HG02840 (cell line): Measurements from ENCODE around the gene ST6GALNAC3.
A peak's percentile ranks its signal among the peaks of the same experiment; 100 is the strongest.

Experiments used
- ATAC-seq: cut with Tn5 transposase; IDR thresholded peaks from one replicate; pipeline ENCODE4 v1.9.1; 2021; ENCODE audit warnings: mild to moderate bottlenecking, moderate library complexity, moderate number of reproducible peaks; ENCODE audit not compliant: unreplicated experiment, low FRiP score

ST6GALNAC3 gene

DNA sequence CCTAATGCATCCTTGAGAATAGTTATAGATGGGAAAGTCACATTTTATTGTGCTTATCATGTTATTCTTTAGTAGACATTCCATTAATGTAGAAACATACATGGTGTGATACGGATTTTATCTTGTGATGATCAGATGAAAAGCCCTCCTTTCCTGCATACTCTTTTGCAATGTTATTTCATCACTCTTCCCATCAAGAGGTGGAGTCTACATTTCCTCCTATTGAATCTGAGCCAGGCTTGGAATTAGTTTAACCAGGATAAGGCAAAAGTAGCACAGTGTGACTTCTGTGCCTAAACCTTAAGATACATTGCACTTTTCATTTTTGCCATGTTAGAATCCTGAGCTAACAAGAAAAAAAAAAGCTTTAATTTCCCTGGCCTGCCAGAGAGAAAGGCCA is 399.0 kb downstream of the ST6GALNAC3 start:
- no peak for ATAC-seq

GRCh38 chr1:76474922-76475321 is 400.4 kb downstream of the ST6GALNAC3 start:
- no peak for ATAC-seq

- ATAC-seq, result no peak
Measured at GRCh38 chr1:76477156-76477555, 402.6 kb downstream of the ST6GALNAC3 start.

- no peak for ATAC-seq
Measured at GRCh38 chr1:76480827-76481226, 406.3 kb downstream of the ST6GALNAC3 start.

GRCh38 chr1:76481672-76482071 is 407.1 kb downstream of the ST6GALNAC3 start:
- ATAC-seq, result no peak

DNA sequence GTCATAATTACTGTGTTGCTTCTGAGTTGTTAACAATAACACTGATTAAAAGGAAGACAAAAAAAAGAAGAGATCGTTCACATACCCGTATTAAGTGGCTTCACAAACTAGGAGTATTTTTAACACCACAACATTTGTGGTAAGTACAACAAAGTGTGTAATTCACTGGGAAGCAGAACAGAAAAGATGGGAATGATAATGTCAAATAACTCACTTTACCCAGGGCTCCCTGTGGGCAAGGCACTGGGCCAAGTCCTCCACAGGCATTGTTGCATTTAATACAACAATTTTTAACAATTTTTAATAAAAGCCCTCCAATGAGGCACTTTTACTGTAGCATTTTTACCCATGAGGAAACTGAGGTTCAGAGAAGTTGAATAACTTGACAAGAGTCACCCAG is 407.7 kb downstream of the ST6GALNAC3 start:
- no peak for ATAC-seq

- ATAC-seq, result no peak
Measured at GRCh38 chr1:76491737-76492136, 417.2 kb downstream of the ST6GALNAC3 start.

- no peak for ATAC-seq
Measured at GRCh38 chr1:76492752-76493430, 418.3 kb downstream of the ST6GALNAC3 start.

- peak; percentile 95 for ATAC-seq
Measured at GRCh38 chr1:76494807-76495206, 420.3 kb downstream of the ST6GALNAC3 start.

DNA sequence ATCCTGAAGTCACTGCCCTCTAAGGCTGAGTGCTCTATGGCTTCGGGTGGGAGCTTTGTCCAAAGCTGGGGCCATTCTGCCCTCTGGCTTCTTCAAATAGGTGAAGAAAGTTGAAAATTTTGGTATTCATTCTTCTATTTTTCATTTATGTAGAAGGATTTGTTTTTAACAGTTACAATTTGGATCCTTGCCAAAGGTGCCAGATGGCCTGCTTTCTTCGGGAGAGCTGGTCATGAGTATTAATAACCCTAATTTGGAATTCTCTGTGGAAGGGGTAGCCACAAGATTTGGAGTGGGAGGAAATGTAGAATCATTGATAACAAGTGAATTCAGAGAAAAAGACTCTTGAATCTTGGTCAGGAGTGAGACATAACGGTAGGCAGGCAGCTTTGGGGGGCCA is 422.3 kb downstream of the ST6GALNAC3 start:
- no peak for ATAC-seq

- ATAC-seq, result no peak
Measured at GRCh38 chr1:76500116-76500515, 425.6 kb downstream of the ST6GALNAC3 start.

DNA sequence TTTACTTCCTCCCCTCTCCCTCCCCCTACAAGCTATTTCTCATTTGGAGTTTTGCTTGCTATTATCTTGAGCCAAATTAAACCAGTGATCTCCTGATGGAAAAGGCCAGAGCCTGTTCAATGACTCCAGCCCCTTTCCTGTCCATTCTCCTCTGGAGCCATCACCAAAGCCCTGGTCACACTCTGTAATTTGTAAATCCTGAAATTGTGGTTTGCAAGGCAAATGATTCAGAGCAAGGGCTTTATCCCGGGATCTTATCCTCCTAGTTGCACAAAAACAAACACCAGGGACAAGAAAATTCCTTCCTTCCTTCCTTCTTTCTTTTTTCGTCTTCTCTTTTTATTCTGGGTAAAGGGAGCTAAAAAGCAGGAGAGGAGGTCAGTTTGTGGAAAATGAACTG is 426.6 kb downstream of the ST6GALNAC3 start:
- no peak for ATAC-seq

DNA sequence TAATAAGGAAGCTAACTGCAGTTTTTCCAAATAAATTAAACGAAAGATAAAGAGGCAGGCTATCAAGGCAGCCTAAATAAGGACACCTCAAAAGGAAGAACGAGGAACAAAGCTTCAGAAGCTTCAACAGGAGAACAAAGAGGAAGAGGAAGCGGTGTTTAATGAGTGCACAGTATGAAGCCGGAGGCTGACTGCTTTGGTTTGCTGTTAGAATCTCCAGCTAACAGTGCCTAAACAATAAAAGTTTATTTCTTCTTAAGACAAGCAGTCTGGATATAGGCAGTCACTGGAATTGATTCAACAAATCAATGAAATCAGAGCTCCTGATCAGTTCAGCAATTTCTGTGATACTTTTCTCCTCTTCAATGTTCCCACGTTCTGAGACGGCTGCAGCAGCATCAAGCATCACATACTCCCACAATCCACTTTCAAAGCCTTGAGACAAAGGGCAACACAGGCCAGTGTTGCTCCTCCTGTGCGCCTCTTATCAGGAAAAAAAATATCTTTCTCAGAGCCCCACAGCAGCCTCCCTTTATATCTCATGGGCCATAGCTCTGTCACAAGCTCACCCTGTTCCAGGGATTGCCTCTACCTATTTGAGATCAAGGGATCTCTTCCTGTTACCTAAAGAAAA is 427.2 kb downstream of the ST6GALNAC3 start:
- ATAC-seq, result no peak

GRCh38 chr1:76503100-76503499 is 428.6 kb downstream of the ST6GALNAC3 start:
- ATAC-seq, result no peak

- ATAC-seq, result no peak
Measured at GRCh38 chr1:76503736-76504135, 429.2 kb downstream of the ST6GALNAC3 start.

DNA sequence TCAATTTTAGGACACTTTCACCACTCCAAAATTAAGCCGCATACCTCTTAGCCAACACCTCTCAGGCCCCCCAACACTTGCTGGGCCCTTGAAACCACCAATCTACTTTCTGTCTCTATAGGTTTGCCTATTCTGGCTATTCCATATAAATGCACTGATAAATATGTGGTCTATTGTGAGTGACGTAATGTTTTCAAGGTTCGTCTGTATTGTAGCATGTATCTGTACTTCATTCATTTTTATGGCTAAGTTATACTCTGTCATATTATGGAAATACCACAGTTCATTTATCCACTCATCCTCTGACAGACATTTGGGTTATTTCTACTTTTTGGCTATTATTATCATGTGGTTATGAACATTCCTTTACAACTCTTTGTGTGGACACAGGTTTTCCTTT is 432.8 kb downstream of the ST6GALNAC3 start:
- ATAC-seq, result no peak

- no peak for ATAC-seq
Measured at GRCh38 chr1:76508871-76509270, 434.3 kb downstream of the ST6GALNAC3 start.

- ATAC-seq, result no peak
Measured at GRCh38 chr1:76510672-76511557, 436.4 kb downstream of the ST6GALNAC3 start.

- ATAC-seq, result no peak
Measured at GRCh38 chr1:76511558-76512179, 437.1 kb downstream of the ST6GALNAC3 start.

DNA sequence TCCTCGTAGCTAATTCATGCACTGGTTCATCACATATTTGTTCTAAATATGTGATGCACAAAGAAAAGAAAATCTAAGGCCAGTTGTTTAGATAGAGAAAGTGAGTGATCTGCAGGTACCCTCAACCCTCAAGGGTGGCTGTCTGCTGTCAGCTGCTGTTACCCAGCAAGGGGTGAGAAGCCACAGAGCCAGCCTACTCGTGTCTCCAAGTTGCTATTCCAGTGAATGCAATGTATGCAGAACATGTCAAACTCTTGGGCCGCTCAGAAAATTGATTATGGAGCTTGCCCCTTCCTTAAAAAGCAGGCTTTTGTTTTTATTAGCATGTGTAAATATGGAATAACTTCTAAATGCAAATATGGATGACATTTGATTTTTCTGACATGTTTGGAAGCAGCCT is 456.4 kb downstream of the ST6GALNAC3 start:
- no peak for ATAC-seq

DNA sequence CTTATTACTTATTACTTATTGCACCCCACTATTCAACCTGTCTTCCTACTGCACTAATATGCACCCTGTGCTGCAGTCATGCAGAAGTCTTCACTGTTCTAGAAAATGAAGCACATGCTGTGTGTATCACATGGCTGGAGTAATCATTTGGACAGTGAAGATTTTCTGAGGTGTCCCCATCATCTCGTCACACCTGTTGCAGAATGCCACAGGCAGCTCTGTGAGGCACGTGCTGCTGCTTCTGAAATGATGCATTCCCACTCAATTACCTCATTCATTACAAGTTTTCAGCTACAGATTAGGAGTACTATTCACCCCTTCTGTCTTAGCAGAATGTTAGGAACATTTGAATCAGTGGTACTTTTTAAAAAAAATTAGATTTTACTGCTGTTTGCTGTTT is 467.1 kb downstream of the ST6GALNAC3 start:
- ATAC-seq, result no peak
